ENCODE results near the gene S100A7. TPM values are rescaled to one million over a fixed set of nuclear protein-coding genes. Genes with fewer than 3 reads are reported as not detected.
"Not testable (repeated sequence)": the region's sequence is repeated elsewhere in the genome, so short reads cannot be mapped to it uniquely, and the experiment has no call there.

Gene S100A7
- total RNA-seq, 1 donor from 2014 or later = not detected

- H3K36me3 ChIP-seq = no peaks in the 10 kb centered on the region
- no peak for DNase-seq
- H3K9me3 ChIP-seq (replicated peaks) = no peaks in the 10 kb centered on the region
- no peak overlapping the region for H3K4me3 ChIP-seq
- TF ChIP-seq CTCF (IDR thresholded peaks at IDR 0.05; ENCODE audit: borderline replicate concordance) = no peak
- H3K4me1 ChIP-seq = no peaks in the 10 kb centered on the region
- no peak overlapping the region for H3K27ac ChIP-seq (replicated peaks)
- intact Hi-C loops (cut with micrococcal nuclease) = no loop called here
- H3K27me3 ChIP-seq (ENCODE audit: low read depth) = peaks cover 66% of the 10 kb centered on the region
These were observed 32.3 kb downstream of the S100A7 start for GRCh38 chr1:153428073-153428638.

- intact Hi-C loops (cut with micrococcal nuclease) = no loop called here
- DNase-seq = no peak
- TF ChIP-seq CTCF (IDR thresholded peaks at IDR 0.05; ENCODE audit: borderline replicate concordance) = no peak
These were observed 33.6 kb downstream of the S100A7 start for GRCh38 chr1:153426809-153427208.

DNA sequence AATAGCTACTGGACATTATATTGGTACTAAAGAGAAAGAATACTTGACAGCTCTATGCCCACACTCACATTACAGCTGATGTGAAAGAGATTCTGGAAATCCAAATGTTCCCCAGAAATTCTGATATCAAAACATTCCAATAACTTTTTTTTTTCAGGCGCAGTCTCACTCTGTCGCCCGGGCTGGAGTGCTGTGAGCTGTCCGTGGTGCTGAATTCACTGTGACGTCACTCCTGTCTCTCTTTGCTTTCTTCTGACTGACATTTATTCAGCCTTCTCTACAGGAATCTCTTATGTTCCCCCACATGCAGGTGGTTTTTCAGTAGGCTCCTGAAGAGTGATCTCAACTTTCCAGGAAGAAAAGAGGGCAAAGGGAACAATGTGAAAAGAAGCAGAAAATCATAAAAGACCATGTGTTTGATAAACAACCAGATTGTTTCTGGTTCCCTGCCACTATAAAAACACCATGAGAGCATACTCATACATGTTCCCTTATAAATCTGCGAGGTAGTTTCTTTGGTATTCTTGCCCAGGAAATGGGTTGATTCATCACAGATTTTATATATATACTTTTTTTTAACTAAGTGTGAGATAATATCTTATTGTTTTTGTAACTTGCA, 37.9 kb downstream of the S100A7 start:
- TF ChIP-seq CTCF (IDR thresholded peaks at IDR 0.05; ENCODE audit: borderline replicate concordance) = no peak
- peaks cover 64% of the 10 kb centered on the region for H3K27me3 ChIP-seq (ENCODE audit: low read depth)
- intact Hi-C loops (cut with micrococcal nuclease) = no loop called here

More at GRCh38 chr1:153426809-153427208, 33.6 kb downstream of the S100A7 start:
- H3K4me3 ChIP-seq = no peak overlapping the region
- H3K4me1 ChIP-seq = no peaks in the 10 kb centered on the region
- H3K27me3 ChIP-seq (ENCODE audit: low read depth) = peaks cover 64% of the 10 kb centered on the region
- H3K9me3 ChIP-seq (replicated peaks) = no peaks in the 10 kb centered on the region
- H3K27ac ChIP-seq (replicated peaks) = no peak overlapping the region
- H3K36me3 ChIP-seq = no peaks in the 10 kb centered on the region

GRCh38 chr1:153420306-153420705, 40.1 kb downstream of the S100A7 start:
- intact Hi-C loops (cut with micrococcal nuclease) = no loop called here
- no peaks in the 10 kb centered on the region for H3K36me3 ChIP-seq
- no peak for DNase-seq

More for the DNA sequence above, 37.9 kb downstream of the S100A7 start:
- H3K36me3 ChIP-seq = no peaks in the 10 kb centered on the region
- no peak overlapping the region for H3K4me3 ChIP-seq
- no peaks in the 10 kb centered on the region for H3K9me3 ChIP-seq (replicated peaks)
- DNase-seq = peak; percentile 67
- no peak overlapping the region for H3K27ac ChIP-seq (replicated peaks)
- H3K4me1 ChIP-seq = no peaks in the 10 kb centered on the region

DNA sequence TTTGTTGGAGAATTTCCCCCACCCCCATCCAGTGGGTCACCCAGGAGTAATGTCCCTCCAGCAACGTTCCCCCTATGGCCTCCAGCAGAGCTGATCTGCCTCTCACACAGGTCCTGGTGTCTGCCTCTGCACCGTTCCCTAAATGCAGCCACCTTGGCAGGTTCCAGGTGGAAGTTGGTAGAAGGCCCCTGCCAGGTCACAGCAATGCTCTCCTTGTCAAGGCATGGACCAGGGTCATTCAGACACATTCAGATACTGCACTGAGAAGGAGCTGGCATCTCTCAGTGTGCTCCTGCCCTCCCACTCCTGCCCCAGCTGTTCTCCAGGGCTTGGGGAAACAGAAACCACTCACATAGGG, 41.0 kb downstream of the S100A7 start:
- peaks cover 44% of the 10 kb centered on the region for H3K27me3 ChIP-seq (ENCODE audit: low read depth)
- H3K27ac ChIP-seq (replicated peaks); DNase-seq; H3K9me3 ChIP-seq (replicated peaks); intact Hi-C loops (cut with micrococcal nuclease); H3K4me3 ChIP-seq; H3K36me3 ChIP-seq; H3K4me1 ChIP-seq: not testable (repeated sequence)

More at GRCh38 chr1:153420306-153420705, 40.1 kb downstream of the S100A7 start:
- peaks cover 49% of the 10 kb centered on the region for H3K27me3 ChIP-seq (ENCODE audit: low read depth)
- no peaks in the 10 kb centered on the region for H3K9me3 ChIP-seq (replicated peaks)
- TF ChIP-seq CTCF (IDR thresholded peaks at IDR 0.05; ENCODE audit: borderline replicate concordance) = no peak
- H3K4me3 ChIP-seq = no peak overlapping the region
- no peak overlapping the region for H3K27ac ChIP-seq (replicated peaks)
- no peaks in the 10 kb centered on the region for H3K4me1 ChIP-seq

DNA sequence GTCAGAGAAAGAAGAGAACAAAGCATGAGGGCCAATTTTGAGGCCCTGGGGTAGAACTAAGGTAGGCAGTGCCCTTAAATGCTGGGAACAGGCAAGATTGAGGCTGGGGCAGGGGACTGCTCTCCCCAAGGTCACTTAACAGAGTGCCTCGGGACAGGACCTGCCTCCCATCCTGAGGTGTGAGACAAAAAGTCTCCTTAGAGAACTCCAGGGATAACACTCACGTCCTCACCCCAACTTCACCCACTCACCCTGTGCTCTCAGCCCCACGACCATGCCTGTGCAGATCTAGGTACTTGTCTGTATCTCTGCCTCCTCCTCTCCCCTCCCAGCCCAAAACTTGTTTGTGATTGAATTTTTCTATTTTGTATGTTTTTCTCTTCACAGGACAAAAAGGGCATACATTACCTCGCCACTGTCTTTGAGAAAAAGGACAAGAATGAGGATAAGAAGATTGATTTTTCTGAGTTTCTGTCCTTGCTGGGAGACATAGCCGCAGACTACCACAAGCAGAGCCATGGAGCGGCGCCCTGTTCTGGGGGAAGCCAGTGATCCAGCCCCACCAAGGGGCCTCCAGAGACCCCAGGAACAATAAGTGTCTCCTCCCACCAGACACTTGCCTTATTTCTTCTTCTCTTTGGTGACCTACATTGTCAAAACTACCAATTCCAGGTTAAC, 41.6 kb downstream of the S100A7 start:
- H3K9me3 ChIP-seq (replicated peaks); intact Hi-C loops (cut with micrococcal nuclease); H3K36me3 ChIP-seq; H3K4me3 ChIP-seq; H3K4me1 ChIP-seq; H3K27ac ChIP-seq (replicated peaks); DNase-seq: not testable (repeated sequence)
- peaks cover 39% of the 10 kb centered on the region for H3K27me3 ChIP-seq (ENCODE audit: low read depth)

All from left ventricle myocardium inferior (tissue), 1 donor.